Uterus (tissue), 2 donors: ENCODE measurements around the gene PDE1C.

Source experiments
- CTCF ChIP-seq, 4 experiments: fragments of 200-600 bp in 2 of 4; fragments of 450-650 bp in 2 of 4; sonication (generic) in 2 of 4; IDR thresholded peaks; one replicate each; pipeline ENCODE4 v1.5.1; 2016 to 2019; ENCODE audit warnings: antibody characterized with exemption in 4 of 4, mild to moderate bottlenecking in 2 of 4, moderate library complexity in 1 of 4
- POLR2A ChIP-seq, 2 donors: fragments of 450-650 bp; IDR thresholded peaks; one replicate each; pipeline ENCODE4 v1.6.1; 2016; ENCODE audit warnings: antibody characterized with exemption in 2 of 2, mild to moderate bottlenecking in 1 of 2, moderate library complexity in 1 of 2

- TF ChIP-seq CTCF (IDR thresholded peaks at IDR 0.05) (no peak), POLR2A (IDR thresholded peaks at IDR 0.05) (no peak)
Observed at GRCh38 chr7:31903962-31904361, 166.2 kb downstream of the PDE1C start.
